MCF 10A (cell line): Measurements from ENCODE around the gene MYADML2. TPM values are rescaled to one million over a fixed set of nuclear protein-coding genes. Genes with fewer than 3 reads are reported as not detected.

ENCODE experiments used
- BruUV-seq: library from RNA; stranded (reverse); fragments of 400-500 nt; replicated peaks from 2 replicates; lab custom pipeline; 2021; lab: Mats Ljungman, UMichigan
- CTCF ChIA-PET: fragments of 300-600 bp; sonication (Branson Sonifier 250); formaldehyde crosslinking; extraction: SDS; loops from one replicate; lab custom pipeline; 2021; ENCODE audit warnings: antibody characterized with exemption, inconsistent platforms; lab: Yijun Ruan, JAX
- POLR2A ChIA-PET: fragments of 300-600, 350-650 bp; sonication (Branson Sonifier 250); formaldehyde crosslinking; extraction: SDS; loops from one replicate; lab custom pipeline; 2020; ENCODE audit warnings: antibody characterized with exemption, inconsistent platforms; lab: Yijun Ruan, JAX
- DNase-seq: peaks from one replicate; pipeline ENCODE4 v3.0.0-alpha.2; 2018; ENCODE audit not compliant: unreplicated experiment
- H3K27ac Mint-ChIP-seq: one replicate; pipeline ENCODE4 v1.8.0; 2022; ENCODE audit warnings: mild to moderate bottlenecking, low read depth, mixed read lengths; ENCODE audit not compliant: unreplicated experiment
- H3K27me3 Mint-ChIP-seq: one replicate; pipeline ENCODE4 v1.8.0; 2022; ENCODE audit warnings: mixed read lengths; ENCODE audit not compliant: insufficient read depth, unreplicated experiment
- H3K36me3 Mint-ChIP-seq: one replicate; pipeline ENCODE4 v1.8.0; 2022; ENCODE audit warnings: mild to moderate bottlenecking, moderate library complexity, mixed read lengths; ENCODE audit not compliant: insufficient read depth, unreplicated experiment
- H3K4me1 Mint-ChIP-seq: one replicate; pipeline ENCODE4 v1.8.0; 2022; ENCODE audit warnings: mixed read lengths; ENCODE audit not compliant: insufficient read depth, unreplicated experiment
- H3K4me3 Mint-ChIP-seq: one replicate; pipeline ENCODE4 v1.8.0; 2022; ENCODE audit warnings: mild to moderate bottlenecking, moderate library complexity, mixed read lengths; ENCODE audit not compliant: unreplicated experiment
- H3K9me3 Mint-ChIP-seq: one replicate; pipeline ENCODE4 v1.8.0; 2022; ENCODE audit warnings: mixed read lengths; ENCODE audit not compliant: unreplicated experiment
- intact Hi-C: fragments of 100-400 bp; cut with micrococcal nuclease; formaldehyde crosslinking; loops from 2 replicates; pipeline ENCODE4 v1.14.1; 2022
- total RNA-seq: library from RNA; stranded (reverse); gene quantifications from 2 replicates; pipeline ENCODE4 v1.2.3, GENCODE V29; 2022
- TF ChIP-seq, protein P1 (sequence below): fragments of 200-600 bp; IDR thresholded peaks from one replicate; pipeline ENCODE4 v1.8.0; 2022; ENCODE audit warnings: antibody characterized with exemption, mild to moderate bottlenecking; ENCODE audit not compliant: unreplicated experiment

MYADML2 gene
- total RNA-seq, 1 experiment from 2014 or later: not detected

DNA sequence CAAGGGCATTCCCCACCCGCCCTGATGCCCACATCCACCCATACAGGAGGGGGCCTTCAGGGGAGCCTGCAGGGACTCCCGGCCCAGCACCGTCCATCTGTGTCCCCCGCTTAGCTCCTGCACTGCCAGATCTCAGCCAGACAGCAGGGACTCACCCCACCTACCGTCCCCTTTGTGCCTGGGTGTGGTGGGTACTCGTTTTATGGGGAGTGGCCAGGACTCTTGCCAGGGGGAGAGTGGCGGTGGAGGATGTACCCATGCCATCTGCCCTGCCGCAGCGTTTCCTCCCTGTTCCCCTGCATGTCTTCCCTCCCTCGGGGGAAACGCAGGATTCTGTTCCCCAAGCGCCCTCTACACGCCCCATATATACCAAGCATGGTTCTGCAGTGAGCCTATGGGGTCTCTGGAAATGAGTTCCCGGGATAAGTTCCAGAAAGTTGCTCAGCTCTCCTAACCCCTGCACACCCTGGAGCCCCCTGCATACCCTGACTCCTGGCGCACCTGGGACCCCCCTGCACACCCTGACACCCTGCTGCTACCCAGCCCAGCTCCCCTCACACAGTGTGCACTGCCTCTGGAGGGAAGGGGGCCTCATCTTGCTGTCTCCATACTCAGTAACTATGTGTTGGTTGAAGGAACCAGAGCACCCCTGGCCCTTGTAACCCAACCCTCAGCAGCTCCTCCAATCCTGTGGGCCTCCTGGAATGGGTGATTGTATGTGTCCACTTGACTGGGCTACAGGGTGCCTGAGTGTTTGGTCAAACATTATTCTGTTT, 15.3 kb downstream of the MYADML2 start:
- intact Hi-C loops: no loop called here
- peaks cover 7% of the 10 kb centered on the region for H3K36me3 Mint-ChIP-seq
- no peak overlapping the region for H3K27ac Mint-ChIP-seq
- DNase-seq: no peak
- H3K4me1 Mint-ChIP-seq: peaks cover 11% of the 10 kb centered on the region
- no peaks in the 10 kb centered on the region for H3K27me3 Mint-ChIP-seq
- POLR2A ChIA-PET: no interaction called here
- CTCF ChIA-PET: interaction anchor here (0.7 kb wide), 1 partner anchor 12 kb away, joined by 3 read pairs; no protein-coding TSS in a partner anchor
- H3K4me3 Mint-ChIP-seq: no peak overlapping the region
- no TSS peak for BruUV-seq
- H3K9me3 Mint-ChIP-seq: no peaks in the 10 kb centered on the region
- TF ChIP-seq, protein P1, sequence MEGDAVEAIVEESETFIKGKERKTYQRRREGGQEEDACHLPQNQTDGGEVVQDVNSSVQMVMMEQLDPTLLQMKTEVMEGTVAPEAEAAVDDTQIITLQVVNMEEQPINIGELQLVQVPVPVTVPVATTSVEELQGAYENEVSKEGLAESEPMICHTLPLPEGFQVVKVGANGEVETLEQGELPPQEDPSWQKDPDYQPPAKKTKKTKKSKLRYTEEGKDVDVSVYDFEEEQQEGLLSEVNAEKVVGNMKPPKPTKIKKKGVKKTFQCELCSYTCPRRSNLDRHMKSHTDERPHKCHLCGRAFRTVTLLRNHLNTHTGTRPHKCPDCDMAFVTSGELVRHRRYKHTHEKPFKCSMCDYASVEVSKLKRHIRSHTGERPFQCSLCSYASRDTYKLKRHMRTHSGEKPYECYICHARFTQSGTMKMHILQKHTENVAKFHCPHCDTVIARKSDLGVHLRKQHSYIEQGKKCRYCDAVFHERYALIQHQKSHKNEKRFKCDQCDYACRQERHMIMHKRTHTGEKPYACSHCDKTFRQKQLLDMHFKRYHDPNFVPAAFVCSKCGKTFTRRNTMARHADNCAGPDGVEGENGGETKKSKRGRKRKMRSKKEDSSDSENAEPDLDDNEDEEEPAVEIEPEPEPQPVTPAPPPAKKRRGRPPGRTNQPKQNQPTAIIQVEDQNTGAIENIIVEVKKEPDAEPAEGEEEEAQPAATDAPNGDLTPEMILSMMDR: no peak

DNA sequence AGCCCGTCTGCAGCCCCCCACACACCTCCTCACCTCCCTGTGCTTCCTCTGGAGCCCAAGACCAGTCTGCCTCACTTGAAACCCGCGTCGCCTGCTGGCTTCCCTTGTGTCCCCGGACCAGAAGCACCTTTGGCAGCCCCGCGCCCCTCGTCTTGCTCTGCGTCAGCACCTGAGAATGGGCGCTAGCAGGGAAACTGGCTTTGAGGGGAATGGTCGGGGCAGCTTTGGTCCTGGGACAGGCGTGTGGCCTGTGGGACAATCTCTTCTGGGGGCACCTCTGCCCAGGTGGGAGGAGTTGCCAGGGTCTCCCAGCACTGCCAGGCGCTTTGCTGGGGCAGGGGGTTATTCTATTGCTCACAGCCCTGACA, 15.9 kb downstream of the MYADML2 start:
- intact Hi-C loops: no loop called here
- H3K36me3 Mint-ChIP-seq: peaks cover 7% of the 10 kb centered on the region
- H3K9me3 Mint-ChIP-seq: no peaks in the 10 kb centered on the region
- DNase-seq: no peak
- no peak overlapping the region for H3K4me3 Mint-ChIP-seq
- TF ChIP-seq, protein P1: no peak
- no TSS peak for BruUV-seq
- H3K27ac Mint-ChIP-seq: no peak overlapping the region
- peaks cover 15% of the 10 kb centered on the region for H3K4me1 Mint-ChIP-seq
- ChIA-PET POLR2A (interaction anchor here (0.7 kb wide), 1 partner anchor 195 kb away, joined by 3 read pairs; no protein-coding TSS in a partner anchor), CTCF (no interaction called here)
- no peaks in the 10 kb centered on the region for H3K27me3 Mint-ChIP-seq

DNA sequence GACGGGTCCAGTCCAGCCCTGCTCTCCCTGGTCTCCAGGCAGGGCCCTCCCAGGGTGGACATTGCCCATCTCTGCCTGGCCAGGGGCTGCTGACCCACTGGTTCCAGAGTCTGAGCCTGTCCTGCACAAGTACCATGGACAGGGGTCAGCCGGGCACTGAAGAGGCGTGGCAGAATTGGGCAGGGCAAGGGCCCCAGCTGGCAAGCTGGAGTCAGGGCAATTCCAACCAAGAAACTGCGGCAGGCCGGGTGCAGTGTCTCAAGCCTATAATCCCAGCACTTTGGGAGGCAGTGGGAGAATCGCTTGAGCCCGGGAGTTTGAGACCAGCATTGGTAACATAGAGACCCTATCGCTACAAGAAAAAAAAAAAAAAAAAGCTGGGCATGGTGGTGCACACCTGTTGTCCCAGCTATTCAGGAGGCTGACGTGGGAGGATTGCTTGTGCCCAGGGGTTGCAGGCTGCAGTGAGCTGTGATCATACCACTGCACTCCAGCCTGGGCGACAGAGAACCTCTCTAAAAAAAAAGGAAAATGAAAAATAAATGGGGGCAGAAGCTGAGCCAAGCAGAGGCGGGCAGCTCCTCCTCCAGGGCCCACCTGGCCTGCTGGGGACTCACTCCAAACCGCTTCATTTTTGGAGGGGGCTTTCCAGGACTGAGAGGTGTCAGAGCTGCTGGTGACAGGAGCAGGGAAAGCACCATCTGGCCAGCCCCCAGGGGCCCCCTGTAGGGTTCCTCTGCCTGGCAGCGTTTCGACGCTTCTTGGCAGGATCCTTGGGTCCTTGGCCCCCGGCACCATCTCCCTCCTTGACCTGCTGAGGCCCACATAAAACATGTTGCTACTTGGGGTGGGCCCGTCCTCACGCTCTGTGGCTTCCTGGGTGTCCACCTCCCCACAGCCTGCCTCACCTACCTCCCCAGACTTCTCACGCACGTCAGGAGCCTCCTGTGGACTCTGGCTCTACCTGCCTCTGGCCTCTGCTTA, 16.6 kb downstream of the MYADML2 start:
- ChIA-PET CTCF (no interaction called here), POLR2A (interaction anchor here (0.6 to 0.7 kb wide), 3 partner anchors 13 to 195 kb away, joined by 3 read pairs; no protein-coding TSS in a partner anchor)
- H3K27me3 Mint-ChIP-seq: no peaks in the 10 kb centered on the region
- no peak overlapping the region for H3K27ac Mint-ChIP-seq
- no peaks in the 10 kb centered on the region for H3K9me3 Mint-ChIP-seq
- intact Hi-C loops: no loop called here
- DNase-seq: no peak
- TF ChIP-seq, protein P1: no peak
- peaks cover 11% of the 10 kb centered on the region for H3K4me1 Mint-ChIP-seq
- H3K36me3 Mint-ChIP-seq: peaks cover 7% of the 10 kb centered on the region
- BruUV-seq: no TSS peak
- no peak overlapping the region for H3K4me3 Mint-ChIP-seq
